ENCODE measurements around the gene C1QTNF6.

Gene C1QTNF6

GRCh38 chr22:37224757-37225420 is 36.8 kb upstream of the C1QTNF6 start:
- no peak overlapping the region for H3K27ac ChIP-seq
- no peak for DNase-seq (ENCODE audit: low read depth, low spot score)

GRCh38 chr22:37223965-37224551 is 36.0 kb upstream of the C1QTNF6 start:
- DNase-seq (ENCODE audit: low read depth, low spot score), result no peak
- H3K27ac ChIP-seq, result no peak overlapping the region

DNA sequence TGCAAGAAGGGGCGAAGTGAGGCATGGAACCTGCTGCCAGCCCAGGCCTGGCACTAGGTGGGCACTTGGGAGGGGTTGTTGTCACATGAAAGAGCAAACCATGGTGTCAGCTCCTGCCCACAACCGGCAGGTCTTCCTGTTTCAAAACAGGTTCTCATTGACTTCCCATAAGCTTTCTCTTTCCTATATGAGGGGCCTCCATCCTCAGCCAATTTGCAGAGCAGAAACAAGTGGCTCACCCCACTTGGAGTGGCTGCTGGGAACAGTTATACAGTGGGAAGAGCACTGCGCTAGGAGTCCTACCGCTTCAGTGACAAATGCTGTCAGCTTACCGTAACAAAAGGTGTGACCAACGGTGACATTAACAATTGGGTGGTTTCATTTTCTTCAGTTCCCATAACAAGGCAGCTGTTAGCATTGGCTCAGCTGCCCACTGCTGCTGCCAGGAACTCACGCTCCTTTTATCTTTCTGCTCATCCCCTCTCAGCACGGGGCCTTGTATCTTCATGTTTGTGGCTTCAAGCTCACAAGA is 34.5 kb upstream of the C1QTNF6 start:
- no peak overlapping the region for H3K27ac ChIP-seq
- no peak for DNase-seq (ENCODE audit: low read depth, low spot score)

DNA sequence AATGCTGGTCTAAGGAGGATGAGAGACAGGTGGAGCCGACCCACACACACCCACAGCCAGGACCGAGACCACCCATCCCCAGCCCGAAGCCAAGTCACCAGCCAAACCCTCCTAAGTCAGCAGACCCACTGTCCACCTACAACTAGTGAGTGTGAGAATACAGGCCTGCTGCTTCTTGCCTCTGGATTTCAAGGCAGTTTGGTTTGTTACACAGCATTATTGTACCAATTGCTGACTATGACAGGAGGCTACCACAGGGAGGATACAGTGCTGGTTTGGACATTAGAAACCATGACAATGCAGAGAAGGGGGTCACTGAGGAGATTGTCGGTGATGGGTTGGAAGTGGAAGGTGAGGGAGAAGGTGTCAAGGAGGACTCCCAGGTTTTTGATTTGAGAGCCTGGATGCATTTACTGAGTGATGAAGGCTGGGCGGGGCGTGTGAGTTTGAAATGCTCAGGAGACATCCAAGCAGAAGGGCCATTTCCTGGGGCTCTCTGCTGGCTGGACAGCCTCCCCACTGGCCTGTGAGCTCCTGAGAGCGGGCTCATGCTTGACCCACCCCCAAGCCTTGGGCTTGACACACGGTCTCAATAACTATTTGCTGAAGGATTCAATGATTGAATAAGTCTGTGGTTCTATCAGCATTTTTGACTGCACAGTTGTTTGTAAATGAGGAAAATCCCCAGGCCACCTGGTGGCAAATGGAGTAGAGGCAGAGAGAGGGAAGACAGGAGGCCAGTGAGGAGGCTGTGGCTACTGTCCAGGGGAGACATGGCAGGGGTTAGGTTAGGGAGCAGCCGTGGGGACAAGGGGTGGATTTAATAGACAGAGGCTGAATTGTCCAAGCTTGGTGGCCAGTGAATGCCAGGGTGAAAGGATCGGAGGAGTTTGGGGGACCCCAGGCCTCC is 33.6 kb upstream of the C1QTNF6 start:
- no peak for DNase-seq (ENCODE audit: low read depth, low spot score)

GRCh38 chr22:37220543-37220981 is 32.5 kb upstream of the C1QTNF6 start:
- no peak for DNase-seq (ENCODE audit: low read depth, low spot score)
- no peak overlapping the region for H3K27ac ChIP-seq

More for the DNA sequence above, 33.6 kb upstream of the C1QTNF6 start:
- H3K27ac ChIP-seq, result no peak overlapping the region

DNA sequence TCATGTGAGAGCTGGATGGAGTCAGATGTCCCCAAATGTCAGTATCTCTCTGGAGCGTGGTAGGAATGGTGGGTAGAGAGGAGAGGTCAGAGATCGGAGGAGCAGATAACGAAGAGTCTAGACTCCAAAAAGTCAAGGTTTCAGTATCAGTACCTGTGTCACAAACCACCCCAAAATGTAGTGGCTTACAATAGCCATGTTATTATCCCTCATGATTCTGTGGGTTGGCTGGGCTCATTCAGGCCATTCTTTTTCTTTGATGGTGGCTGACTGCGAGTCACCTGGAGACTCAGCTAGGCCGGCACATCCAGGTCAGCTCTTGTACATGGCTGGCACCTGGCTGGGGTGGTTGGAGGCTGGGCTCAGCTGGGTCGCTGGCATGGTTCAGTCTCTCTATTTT is 31.5 kb upstream of the C1QTNF6 start:
- H3K27ac ChIP-seq, result no peak overlapping the region
- no peak for DNase-seq (ENCODE audit: low read depth, low spot score)

DNA sequence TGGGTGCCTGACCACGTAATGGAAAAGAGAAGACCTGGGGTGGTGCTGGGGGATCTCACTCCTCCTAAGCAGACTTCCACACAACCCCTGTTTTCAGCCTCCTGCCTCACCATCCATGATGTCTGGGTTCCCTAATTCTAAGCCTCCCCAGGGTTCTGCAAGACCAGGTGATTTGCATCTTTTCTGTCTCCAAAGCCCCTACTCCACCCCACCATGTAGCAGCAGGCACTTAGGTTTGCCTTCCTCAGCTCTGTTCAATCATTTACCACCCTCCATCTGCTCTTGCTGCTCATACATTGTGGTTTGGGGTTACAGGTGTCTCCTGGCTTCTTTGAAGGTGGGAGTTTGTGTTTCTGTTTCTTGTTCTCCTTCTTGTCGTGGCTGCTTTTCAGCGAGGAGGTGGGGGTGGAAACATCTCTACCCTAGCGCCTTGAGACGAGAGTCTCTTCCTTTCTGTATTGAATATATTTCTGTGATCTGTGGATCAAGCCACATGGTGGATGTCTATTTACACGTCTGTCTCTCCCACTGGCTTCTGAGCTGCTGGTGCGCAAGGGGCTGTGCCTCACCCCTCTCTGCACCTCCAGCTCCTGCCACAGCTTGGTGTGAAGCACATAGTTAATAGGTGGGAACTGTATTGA is 30.8 kb upstream of the C1QTNF6 start:
- no peak for DNase-seq (ENCODE audit: low read depth, low spot score)
- H3K27ac ChIP-seq, result no peak overlapping the region

- H3K27ac ChIP-seq, result no peak overlapping the region
- no peak for DNase-seq (ENCODE audit: low read depth, low spot score)
These were observed 30.3 kb upstream of the C1QTNF6 start for GRCh38 chr22:37218399-37218770.

GRCh38 chr22:37215890-37216289 is 27.8 kb upstream of the C1QTNF6 start:
- H3K27ac ChIP-seq, result no peak overlapping the region
- DNase-seq (ENCODE audit: low read depth, low spot score), result no peak

GRCh38 chr22:37214731-37215030 is 26.6 kb upstream of the C1QTNF6 start:
- H3K27ac ChIP-seq, result no peak overlapping the region
- DNase-seq (ENCODE audit: low read depth, low spot score), result no peak

DNA sequence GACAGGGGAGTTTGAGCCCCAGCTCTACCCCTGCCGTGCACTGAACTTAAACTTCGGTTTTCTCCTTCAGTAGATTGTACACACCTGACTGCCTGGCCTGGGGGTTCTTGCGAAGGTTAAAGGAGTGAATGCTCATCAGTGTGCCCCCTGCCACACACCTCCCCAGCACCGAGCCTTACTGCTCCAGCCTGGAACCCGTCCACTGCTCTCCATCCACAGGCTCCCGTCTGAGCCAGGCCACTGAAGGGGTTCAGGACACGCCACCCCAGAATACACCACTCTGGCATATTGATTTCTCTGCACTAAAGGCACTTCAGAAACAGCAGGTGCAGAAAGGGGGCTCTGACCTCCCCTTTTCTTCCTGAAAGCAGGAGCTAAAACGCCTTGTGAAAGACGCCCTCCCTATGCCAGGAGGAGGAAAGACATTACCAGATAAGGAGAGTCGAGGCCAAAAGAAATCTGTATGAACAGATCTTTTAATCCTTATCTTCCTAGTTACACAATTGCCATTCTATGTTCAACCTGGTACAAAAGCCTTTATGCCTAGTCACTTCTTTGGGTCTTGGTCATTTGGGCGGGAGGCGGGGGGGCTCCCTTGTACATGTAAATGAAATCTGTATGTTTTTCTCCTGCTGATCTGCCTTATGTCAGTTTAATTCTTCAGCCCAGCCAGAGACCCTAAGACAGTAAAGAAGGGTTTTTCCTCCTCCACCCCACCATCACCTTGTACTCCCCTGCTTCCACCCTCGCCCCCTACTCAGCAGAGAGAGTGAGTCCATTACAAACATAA is 26.1 kb upstream of the C1QTNF6 start:
- DNase-seq (ENCODE audit: low read depth, low spot score), result no peak

GRCh38 chr22:37213218-37213855 is 25.3 kb upstream of the C1QTNF6 start:
- DNase-seq (ENCODE audit: low read depth, low spot score), result no peak
- H3K27ac ChIP-seq, result no peak overlapping the region

More for the DNA sequence above, 26.1 kb upstream of the C1QTNF6 start:
- no peak overlapping the region for H3K27ac ChIP-seq

DNA sequence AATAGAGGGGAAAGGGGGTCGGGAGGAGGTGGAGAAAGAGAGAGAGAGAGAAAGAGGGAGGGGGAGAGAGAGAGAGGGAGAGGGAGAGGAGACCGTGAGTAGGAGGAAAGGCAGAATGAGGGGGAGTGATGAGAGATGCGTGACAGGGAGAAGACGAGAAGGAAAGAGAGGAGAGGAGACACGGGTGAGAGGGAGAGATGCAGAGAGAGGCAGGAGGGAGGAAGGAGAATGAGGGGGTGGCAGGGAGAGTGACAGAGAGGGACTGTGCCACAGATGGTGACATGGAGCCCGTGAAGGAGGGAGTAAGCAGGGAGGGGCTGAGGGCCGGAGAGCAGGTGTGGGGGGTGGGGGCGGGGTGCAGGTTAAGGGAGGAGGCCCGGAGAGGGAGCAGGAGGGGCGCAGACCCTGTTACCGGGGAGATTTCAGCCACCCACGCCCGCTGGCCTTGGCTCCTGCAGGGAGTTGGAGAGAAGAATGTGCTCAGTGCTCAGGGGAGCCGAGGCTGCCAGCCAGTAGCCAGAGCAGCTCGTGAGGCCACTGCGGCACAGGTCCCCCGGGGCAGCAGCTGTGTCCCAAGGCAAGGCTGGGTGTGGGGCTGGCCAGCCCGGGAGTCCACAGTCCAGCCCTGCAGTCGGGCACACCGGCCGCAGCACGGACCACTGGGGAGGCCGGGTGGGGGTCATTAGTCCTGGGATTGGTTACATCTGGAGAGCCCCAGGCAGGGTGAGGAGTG is 24.3 kb upstream of the C1QTNF6 start, which contains the start of gene SSTR3:
SSTR3 (minus strand) TSS at position 304 of the 733 bp plus-strand sequence. CDS start 4,674 bp downstream, outside the sequence.
- no peak for DNase-seq (ENCODE audit: low read depth, low spot score)
- no peak within 1 kb of the TSS for H3K27ac ChIP-seq

GRCh38 chr22:37211866-37212173 is 23.8 kb upstream of the C1QTNF6 start:
- DNase-seq (ENCODE audit: low read depth, low spot score), result no peak
- no peak overlapping the region for H3K27ac ChIP-seq

- H3K27ac ChIP-seq, result no peak overlapping the region
- no peak for DNase-seq (ENCODE audit: low read depth, low spot score)
These were observed 23.2 kb upstream of the C1QTNF6 start for GRCh38 chr22:37211075-37211865.

- no peak overlapping the region for H3K27ac ChIP-seq
- DNase-seq (ENCODE audit: low read depth, low spot score), result no peak
These were observed 22.2 kb upstream of the C1QTNF6 start for GRCh38 chr22:37210041-37210803.

DNA sequence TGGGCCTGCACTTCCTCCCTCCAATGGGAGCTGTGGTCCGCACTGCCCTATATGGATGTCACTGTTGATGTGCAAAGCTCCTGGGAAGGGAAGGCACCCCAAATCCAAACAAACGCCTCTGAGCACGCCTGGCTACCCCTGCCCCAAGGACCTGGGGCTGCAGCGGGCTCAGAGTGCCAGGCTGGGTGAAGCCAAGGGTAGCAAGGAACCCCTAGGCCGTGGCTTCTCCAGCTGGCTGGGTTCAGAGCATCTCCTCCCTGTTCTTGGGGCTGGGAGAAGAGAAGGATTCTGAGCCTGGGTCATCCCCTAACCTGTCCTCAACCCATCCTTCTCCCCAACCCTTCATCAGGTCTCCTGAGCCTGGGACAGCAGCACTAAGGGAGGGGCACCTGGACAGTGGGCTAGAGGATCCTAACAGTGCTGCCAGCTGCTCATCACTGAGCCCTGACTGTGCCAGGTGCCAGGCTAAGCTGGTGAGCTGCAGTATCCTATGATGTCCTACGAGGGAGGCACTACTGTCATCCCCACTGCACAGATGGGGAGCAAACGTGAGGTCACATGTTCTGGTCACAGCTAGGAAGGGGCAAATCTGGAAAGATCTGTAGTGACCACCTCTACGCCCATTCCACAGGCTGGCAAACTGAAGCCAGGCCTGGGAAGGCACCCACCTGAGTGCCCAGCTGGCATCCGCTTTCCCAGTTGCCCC is 21.2 kb upstream of the C1QTNF6 start:
- H3K27ac ChIP-seq, result no peak overlapping the region
- no peak for DNase-seq (ENCODE audit: low read depth, low spot score)
